Choroid plexus epithelial cell (primary cell): ENCODE measurements around the gene JUNB.

Experiments used
- DNase-seq: peaks from one replicate; pipeline ENCODE4 v3.0.0-alpha.2; 2010; ENCODE audit warnings: low read depth
- H3K4me3 ChIP-seq: 2 replicates; pipeline ENCODE4 v1.5.1; 2011; ENCODE audit warnings: low read depth, mild to moderate bottlenecking, control low read depth, low read length, moderate library complexity
- CTCF ChIP-seq: conservative IDR thresholded peaks from 2 replicates; pipeline ENCODE4 v1.5.1; 2011; ENCODE audit warnings: low read depth, mild to moderate bottlenecking, control low read depth, inconsistent platforms, low read length, moderate library complexity

Gene JUNB

GRCh38 chr19:12840091-12841079, 49.1 kb downstream of the JUNB start:
- TF ChIP-seq CTCF, result no peak
- DNase-seq, result peak; percentile 69
- H3K4me3 ChIP-seq, result peak overlapping the region; percentile 20

- DNase-seq, result no peak
- no peak for TF ChIP-seq CTCF
Measured at GRCh38 chr19:12841094-12841493, 49.8 kb downstream of the JUNB start.

GRCh38 chr19:12842511-12842910, 51.2 kb downstream of the JUNB start:
- no peak overlapping the region for H3K4me3 ChIP-seq
- DNase-seq, result no peak
- TF ChIP-seq CTCF, result no peak

More at GRCh38 chr19:12841094-12841493, 49.8 kb downstream of the JUNB start:
- peak overlapping the region; percentile 20 for H3K4me3 ChIP-seq
